Ecto neural progenitor cell (in vitro differentiated cells): ENCODE results near the gene RAB28.

Experiments used
- DNase-seq: peaks from one replicate; pipeline ENCODE4 v3.0.0-alpha.2; 2018; ENCODE audit warnings: low spot score

The RAB28 gene

GRCh38 chr4:13484122-13484748, at the start of gene RAB28:
TSS of gene RAB28 (minus strand) at chr4:13484340.
- peak; percentile 95 for DNase-seq

DNA sequence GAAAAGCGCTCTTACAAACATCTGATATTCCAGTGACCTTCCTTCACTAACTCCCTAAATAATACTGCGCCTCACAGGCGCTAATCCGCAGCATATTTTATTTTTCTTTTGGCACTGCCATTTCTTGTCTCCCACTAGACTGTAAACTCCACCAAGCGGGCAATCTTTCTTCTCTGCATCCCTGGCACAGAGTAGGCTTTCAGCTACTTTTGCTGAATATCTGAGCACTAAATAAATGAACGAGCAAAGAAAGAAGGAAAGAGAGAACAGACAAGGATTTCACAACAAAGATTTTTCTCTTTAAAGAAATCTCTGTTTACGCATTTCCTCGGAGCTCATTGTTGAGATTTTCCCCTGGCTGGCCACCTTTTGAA, 47.5 kb upstream of the RAB28 start:
- DNase-seq = no peak

DNA sequence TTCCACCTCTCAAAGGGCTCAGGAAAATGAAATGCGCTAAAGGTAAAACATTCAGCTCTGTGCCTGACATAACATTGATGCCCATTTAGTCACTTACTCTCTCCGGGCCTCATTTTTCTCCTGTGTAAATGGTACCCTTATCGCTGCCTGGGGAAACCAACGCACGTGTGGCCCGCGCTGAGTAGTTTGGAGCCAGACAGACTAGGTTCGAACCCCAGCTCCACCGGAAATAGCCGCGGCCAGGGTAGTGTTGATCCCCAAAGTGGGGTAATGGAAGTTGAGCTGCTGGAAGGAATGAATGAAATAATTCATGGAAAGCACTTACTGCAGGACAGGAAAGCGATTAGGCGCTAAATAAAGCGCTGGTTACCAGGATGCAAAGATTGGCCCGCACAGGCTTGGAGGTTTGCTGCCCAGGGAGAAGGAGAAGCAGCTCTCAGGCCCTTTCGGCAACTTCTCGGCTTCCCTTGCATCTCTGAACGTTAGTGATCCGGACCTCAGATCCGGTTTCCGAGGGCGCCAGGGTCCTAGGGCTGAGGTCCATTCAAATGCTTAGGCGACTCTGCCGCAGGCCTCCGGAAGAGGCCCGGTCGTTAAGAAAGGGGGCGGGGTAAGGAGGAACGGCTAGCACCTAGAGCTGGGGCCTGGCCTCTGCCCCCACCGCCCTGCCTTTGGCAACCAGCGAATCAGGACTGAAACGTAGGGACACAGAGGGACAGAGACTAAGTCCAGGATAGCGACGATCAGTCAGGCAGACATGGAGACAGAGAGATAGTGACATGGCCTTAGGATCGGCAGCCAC, 46.9 kb upstream of the RAB28 start:
- no peak for DNase-seq

GRCh38 chr4:13529128-13529919, 45.2 kb upstream of the RAB28 start:
- no peak for DNase-seq

DNA sequence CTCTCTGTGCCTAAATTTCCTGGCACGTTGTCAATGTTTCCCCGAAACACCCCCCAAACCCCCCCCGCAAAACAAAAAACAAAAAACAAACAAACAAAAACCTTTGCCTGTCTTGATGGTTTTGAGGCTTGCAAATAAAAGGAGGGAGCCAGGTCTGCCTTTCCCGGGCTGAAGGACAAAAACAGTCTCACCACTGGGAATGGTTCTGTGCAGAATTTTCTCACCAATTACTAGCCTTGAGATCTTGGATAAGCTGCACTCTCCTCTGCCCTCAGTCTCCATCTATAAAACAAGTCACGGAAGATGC, 44.6 kb upstream of the RAB28 start:
- DNase-seq = no peak

DNA sequence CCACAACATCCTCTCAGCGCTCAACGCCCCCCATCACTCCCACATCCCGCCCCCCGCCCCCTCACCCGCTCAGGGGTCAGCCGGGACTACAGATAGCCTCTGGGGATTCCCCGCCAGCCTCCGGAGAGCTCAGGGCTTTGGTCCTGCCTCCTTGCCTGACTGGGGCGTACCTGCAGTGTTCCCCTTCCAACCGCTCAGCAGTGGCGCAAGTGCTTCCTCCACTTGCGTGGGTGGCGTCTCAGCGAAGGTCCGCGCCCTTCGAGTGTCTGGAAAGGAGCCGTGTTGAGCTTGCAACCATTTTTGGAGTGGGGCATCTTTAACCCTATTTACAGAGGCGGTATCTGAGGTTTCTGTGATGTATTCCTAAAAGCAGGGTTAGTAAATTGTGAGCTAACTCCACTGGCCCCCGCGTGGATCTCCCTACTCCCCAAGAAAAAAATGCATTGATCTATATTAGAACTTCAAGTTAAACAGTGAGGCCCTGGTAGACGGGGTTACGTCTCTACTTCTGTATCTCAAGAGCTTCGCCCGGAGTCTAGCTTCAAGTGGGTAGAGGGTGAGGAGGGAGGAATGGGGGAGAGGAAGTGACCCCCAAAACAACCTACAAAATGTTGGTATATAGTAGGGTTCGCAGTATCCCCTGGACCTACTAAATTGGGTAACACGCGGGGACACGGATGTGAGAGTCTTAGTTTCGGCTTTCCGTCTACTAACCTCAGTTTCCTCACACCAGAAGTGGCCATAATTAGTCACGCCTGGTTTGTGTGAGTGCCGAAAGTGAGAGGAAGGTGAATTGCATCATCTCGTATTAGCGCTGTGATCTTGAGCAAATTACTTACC, 44.1 kb upstream of the RAB28 start:
- DNase-seq = no peak

GRCh38 chr4:13527192-13527980, 43.2 kb upstream of the RAB28 start:
- DNase-seq = no peak

GRCh38 chr4:13526658-13527057, 42.5 kb upstream of the RAB28 start:
- no peak for DNase-seq

GRCh38 chr4:13525606-13526281, 41.6 kb upstream of the RAB28 start:
- no peak for DNase-seq

GRCh38 chr4:13524504-13525243, 40.5 kb upstream of the RAB28 start:
- no peak for DNase-seq

- DNase-seq = no peak
Observed at GRCh38 chr4:13523591-13524503, 39.7 kb upstream of the RAB28 start.

- no peak for DNase-seq
Observed at GRCh38 chr4:13523105-13523477, 39.0 kb upstream of the RAB28 start.

DNA sequence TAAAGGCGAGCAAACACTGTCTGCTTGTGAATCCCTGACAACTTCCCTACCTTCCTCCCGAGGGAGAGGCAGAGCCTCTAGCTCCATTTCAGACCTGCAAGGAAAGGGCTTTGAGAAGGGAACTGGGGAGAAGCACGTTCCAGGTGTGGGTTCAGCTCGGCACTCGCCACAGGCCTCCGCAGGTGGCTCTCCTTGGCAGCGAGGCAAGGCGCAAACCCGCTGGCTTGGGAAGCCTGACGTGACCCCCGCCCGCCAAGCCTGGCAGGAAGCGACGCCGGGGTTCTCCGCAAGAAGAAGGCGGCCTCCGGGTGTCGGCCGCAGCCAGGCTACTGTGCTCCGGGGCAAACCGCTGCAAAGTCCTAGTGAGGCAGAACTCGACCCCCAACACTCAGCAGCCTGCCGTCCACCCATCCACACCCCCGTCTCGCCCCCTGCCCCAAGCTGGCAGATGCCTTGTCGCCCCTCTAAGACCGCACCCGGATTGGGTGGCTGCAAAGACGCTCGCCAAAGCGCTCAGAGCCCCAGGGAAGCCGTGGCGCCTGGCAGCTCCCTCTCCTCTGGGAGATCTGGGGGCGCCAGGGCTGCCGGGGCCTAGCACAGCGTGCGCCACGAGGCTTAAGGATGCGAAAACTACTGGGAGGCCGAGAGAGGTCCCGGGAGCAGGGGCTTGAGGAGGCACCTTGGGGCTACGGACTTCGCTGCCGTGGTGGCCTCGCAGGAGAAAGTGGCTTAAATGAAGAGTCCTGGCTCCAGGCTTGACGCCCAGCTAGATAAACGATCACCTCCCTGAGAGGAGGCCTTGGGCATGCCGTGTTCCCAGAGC, 38.4 kb upstream of the RAB28 start:
- DNase-seq = no peak

GRCh38 chr4:13521047-13521446, 36.9 kb upstream of the RAB28 start:
- DNase-seq = no peak

GRCh38 chr4:13516315-13516860, 32.2 kb upstream of the RAB28 start:
- DNase-seq = no peak

GRCh38 chr4:13515268-13515667, 31.1 kb upstream of the RAB28 start:
- DNase-seq = no peak

GRCh38 chr4:13514722-13515121, 30.6 kb upstream of the RAB28 start:
- DNase-seq = no peak

DNA sequence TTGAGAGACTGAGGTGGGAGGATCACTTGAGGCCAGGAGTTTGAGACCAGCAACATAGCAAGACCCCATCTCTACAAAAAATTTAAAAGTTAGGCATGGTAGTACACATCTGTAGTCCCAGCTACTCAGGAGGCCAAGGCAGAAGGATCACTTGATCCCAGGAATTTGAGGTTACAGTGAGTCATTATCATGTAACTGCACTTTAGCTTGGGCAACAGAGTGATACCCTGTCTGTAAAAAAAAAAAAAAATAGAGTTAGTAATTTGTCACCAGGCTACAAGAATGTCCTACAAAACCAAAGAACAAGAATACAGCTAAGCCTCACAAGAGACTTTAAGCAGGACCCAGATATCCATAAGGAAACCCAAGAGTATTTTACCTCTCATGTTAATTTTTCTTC, 27.0 kb upstream of the RAB28 start:
- no peak for DNase-seq
